ENCODE measurements around the gene TXLNG.
"Not testable (repeated sequence)": the region's sequence is repeated elsewhere in the genome, so short reads cannot be mapped to it uniquely, and the experiment has no call there.

Gene TXLNG

DNA sequence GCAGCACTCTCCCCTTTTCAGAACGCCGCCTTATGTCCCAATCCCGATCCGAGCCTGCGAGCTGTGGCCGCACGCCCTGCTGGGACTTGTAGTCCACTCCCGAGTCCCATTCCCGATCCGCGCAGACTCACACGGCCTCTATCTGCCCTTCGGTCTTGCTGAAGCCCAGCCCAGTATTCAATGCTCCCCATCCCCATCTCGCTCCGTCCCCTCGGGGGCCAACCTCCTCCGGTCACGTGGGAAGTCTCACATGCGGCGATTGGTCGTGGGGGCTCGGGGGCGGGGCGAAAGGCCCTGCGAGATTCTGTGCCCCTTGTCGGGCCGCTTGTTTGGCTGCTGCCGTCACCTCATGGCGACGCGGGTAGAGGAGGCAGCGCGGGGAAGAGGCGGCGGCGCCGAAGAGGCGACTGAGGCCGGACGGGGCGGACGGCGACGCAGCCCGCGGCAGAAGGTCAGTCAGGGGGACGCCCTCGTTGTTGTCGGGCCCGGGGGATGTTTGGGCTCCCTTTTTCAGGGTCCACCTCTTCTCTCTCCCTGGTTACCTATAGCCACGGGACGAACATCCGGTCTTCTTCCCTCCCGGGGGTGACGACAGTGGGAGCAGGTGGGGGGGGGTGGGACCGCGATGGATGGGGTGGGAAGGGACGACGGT, at the start of gene TXLNG:
TSS of gene TXLNG (plus strand) at position 328 of the 652 bp plus-strand sequence. CDS start at position 350, 22 bp downstream.
- peak; percentile 92 for DNase-seq (ENCODE audit: low spot score)

DNA sequence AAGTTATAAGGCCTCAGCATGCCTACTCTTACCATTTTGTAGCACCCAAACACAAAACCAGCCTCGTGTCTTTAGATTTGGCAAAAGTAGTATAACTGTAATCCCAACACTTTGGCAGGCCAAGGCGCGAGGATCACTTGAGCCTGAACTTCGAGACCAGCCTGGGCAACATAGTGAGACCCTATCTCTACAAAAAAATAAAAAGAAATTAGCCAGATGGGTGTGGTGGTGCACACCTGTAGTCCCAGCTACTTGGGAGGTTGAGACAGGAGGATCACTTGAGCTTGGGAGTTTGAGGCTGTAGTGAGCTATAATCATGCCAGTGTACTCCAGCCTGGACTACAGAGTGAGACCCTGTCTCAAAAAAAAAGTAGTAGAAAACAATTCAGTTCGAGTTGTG, 49.2 kb upstream of the TXLNG start:
- no peak for DNase-seq (ENCODE audit: low spot score)

DNA sequence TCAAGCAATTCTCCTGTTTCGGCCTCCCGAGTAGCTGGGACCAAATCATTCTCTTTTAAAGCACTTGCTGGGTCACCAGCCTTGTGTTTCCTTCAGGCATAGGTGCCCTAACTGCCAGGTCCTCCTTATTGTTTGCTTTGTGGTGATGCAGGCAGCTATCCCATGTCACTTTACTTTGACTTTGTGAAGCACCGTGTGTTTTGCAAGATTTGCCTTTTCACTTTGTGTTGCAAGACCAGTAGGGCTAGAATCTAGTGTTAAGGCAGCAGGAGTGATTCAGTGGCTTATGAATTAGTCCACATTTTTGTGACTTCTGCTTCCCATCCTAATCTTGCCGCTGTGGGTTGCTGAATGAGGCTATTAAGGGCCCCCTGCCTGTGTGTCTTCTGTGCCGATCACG, 46.7 kb upstream of the TXLNG start:
- no peak for DNase-seq (ENCODE audit: low spot score)

DNA sequence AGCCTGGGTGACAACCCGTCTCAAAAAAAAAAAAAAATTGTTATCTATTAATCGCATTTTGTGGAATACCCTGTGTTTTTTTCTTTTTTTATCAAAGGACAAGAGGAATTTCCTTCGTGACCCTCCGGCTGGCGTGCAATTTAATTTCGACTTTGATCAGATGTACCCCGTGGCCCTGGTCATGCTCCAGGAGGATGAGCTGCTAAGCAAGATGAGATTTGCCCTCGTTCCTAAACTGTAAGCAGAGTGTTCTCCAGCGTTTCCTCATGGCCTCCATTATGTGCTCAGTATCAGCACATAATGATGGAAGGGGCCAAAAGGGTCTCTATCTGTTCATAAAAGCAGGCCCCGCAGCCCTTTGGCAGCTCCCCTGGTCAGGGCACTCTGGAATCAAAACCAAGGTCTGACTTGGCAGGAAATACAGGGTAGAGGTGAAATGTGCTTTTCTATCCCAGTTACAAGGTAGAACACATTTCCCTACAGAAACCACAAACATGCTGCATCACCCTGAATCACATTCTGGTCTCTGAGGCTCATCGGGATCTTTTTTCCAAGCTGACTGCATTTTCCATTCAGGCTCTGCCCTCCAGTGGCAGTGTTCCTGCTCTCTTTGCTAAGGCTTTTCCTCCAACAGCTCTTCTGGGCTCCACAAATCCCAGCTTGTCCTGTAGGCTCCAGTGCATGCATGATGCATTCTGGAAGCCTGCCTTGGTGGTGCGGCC, 42.5 kb upstream of the TXLNG start:
- no peak for DNase-seq (ENCODE audit: low spot score)

GRCh38 chrX:16745102-16745501, 41.2 kb upstream of the TXLNG start:
- DNase-seq (ENCODE audit: low spot score) = no peak

DNA sequence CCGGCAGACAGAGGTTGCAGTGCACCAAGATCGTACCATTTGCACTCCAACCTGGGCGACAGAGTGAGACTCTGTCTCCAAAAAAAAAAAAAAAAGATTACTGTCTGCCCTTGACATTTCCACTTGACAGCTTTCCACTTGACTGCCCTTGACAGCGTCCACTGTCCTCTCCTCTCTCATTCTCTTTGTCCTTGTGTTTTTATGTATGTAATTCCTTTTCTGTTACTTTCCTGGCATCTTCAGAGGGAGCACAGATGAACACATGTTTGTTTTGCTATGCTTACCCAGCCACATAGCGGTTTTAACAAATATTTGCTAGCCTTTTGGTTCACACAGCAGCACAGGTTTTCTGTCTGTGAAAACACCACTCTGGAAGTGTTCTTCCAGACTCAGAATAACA, 40.6 kb upstream of the TXLNG start:
- DNase-seq (ENCODE audit: low spot score) = no peak

DNA sequence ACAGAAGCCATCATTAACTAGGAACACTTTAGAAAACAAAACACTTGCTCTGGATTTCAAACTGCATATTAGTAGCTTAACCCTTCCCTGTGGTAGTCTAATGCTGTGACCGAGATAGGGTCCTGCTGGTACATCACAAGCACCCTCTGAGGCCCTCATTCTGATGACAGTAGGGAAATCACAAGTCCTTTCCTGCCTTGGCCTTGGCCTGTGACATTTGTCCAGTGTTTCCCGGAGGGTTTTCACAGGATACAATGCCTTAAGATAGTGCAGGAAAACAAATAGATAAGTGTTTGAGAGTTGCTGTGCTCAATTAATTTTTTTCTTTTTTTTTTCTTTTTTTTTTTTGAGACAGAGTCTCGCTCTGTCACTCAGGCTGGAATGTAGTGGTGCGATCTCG, 37.8 kb upstream of the TXLNG start:
- DNase-seq (ENCODE audit: low spot score) = no peak

- DNase-seq (ENCODE audit: low spot score) = no peak
Observed at GRCh38 chrX:16750136-16750535, 36.1 kb upstream of the TXLNG start.

DNA sequence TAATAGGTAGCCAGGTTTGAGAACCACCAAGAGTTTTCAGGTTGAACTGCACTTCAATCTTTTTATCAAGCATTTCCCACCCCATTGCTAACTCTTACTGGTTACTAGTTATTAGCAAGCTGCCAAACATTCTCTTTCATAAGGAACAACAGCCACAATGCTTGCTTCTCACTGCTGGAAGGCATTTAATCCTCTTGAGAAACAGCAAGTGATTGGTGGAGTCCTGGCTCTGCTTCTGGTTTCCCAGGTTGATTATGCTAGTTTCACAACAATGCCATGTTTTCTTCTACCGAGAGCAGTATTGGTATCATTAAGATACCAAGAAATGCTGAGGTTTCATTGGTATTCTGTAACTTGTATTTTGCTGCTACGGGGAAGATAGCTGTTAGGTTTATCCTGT, 32.2 kb upstream of the TXLNG start:
- no peak for DNase-seq (ENCODE audit: low spot score)

DNA sequence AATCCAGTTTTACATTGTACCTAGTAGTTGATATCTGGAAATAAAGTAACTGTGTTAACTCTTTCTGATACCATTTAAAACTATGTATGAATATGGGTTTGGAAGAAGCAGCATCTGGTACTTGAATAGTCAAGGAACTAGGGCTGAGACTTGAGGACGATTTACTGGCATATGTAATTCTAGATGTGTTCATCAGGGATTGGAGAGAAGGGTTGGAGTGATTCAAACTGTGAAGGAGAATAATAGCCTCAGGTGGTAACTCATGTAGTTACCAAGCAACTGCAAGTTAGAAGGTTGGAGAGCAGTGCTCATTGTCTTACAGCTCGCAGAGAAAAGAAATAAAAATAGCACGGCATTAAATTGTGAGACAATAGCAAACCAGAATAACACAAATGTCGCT, 29.5 kb upstream of the TXLNG start:
- no peak for DNase-seq (ENCODE audit: low spot score)

- not testable (repeated sequence) for DNase-seq (ENCODE audit: low spot score)
Observed at GRCh38 chrX:16761500-16761899, 24.8 kb upstream of the TXLNG start.

GRCh38 chrX:16762579-16762978, 23.7 kb upstream of the TXLNG start:
- no peak for DNase-seq (ENCODE audit: low spot score)

- DNase-seq (ENCODE audit: low spot score) = no peak
Observed at GRCh38 chrX:16765594-16765993, 20.7 kb upstream of the TXLNG start.

- DNase-seq (ENCODE audit: low spot score) = no peak
Observed at GRCh38 chrX:16770970-16771482, 15.2 kb upstream of the TXLNG start.

DNA sequence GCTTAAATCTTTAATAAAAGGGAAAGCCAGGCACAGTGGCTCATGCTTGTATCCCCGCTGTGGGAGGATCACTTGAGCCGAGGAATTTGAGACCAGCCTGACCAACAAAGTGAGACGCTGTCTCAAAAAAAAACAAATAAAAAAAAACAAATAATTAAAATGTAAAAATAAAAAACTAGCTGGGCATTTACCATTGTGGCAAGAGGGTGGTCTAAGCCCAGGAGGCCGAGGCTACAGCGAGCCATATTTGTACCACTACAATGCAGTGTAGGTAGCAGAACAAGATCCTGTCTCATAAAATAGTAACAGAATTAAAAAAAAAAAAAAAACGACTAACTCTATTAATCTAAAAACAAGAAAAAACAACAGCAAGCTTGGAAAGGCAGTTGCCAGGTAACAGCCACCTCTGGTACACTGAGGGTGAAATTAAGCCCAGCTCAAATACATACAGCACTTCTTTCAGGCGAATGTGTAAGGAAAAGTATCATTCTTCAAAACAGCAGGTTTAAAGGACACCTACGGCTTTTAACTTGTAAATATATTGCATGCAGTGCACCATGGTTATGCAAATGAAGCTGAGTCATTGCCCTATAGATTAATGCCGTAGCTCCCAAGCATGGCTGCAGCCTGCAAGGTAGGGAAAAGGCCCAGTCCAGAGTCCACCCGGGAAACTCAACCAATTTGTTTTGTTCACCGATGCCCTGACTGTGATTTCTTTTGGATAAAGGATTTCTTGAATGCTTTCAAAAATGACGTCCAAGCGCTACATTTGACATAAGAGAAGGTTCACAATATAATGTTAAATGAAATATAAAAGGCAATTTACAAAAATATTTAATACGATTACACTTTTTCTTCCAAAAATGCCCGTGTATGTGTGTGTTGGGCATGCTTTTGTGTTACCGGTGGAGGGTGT, 14.5 kb upstream of the TXLNG start:
- peak; percentile 62 for DNase-seq (ENCODE audit: low spot score)

GRCh38 chrX:16772460-16772859, 13.8 kb upstream of the TXLNG start:
- DNase-seq (ENCODE audit: low spot score) = peak; percentile 27

- no peak for DNase-seq (ENCODE audit: low spot score)
Observed at GRCh38 chrX:16774746-16775145, 11.5 kb upstream of the TXLNG start.

GRCh38 chrX:16778545-16778944, 7.7 kb upstream of the TXLNG start:
- no peak for DNase-seq (ENCODE audit: low spot score)

DNA sequence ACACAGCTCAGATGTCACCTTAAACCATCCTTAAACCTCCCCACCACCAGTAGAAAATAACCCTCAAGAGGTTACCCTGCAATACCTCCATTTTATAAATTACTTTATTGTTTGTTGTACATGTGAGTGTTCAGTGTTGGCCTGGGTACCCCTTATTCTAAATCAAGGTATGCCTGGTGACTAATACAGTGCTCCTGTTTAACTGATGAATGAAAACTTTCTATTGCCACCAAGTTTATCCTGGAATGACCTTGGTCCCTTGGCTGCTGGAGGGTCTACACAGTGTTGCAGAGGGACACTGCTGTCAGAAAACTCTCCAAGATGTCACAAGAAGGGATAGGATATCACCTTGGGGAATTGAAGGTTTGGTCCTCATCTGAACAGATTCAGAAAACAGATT, 7.3 kb upstream of the TXLNG start:
- DNase-seq (ENCODE audit: low spot score) = no peak

GRCh38 chrX:16779815-16780214, 6.5 kb upstream of the TXLNG start:
- DNase-seq (ENCODE audit: low spot score) = not testable (repeated sequence)

DNA sequence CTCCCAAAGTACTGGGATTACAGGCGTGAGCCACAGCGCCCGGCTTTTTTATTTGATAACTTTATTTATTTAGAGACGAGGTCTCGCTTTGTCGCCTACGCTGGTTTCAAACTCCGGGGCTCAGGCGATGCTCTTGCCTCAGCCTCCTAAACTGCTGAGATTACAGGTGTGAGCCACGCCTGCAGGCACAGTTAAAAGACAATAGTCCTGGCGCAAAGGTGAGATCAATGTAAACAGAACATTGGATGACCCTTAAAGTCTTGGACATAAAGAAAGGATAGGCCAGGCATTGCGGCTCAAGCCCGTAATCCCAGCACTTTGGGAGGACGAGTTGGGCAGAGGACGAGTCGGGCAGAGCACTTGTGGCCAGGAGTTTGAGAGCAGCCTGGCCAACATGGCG, 2.8 kb upstream of the TXLNG start:
- no peak for DNase-seq (ENCODE audit: low spot score)

- DNase-seq (ENCODE audit: low spot score) = not testable (repeated sequence)
Observed at GRCh38 chrX:16784440-16784839, 1.8 kb upstream of the TXLNG start.
